T-helper 22 cell (primary cell): ENCODE results near the gene MUC15.
"Not testable (repeated sequence)": the region's sequence is repeated elsewhere in the genome, so short reads cannot be mapped to it uniquely, and the experiment has no call there.

ENCODE experiments used
- DNase-seq: peaks from one replicate; pipeline ENCODE4 v3.0.0-alpha.2; 2020; ENCODE audit warnings: low read depth

MUC15 gene

GRCh38 chr11:26571861-26572654, at the start of gene MUC15:
TSS of gene MUC15 (minus strand) at chr11:26572263. CDS start at chr11:26567094, 5,169 bp downstream.
- no peak for DNase-seq

GRCh38 chr11:26621132-26621531, 49.1 kb upstream of the MUC15 start:
- DNase-seq = no peak

- no peak for DNase-seq
These were observed 48.4 kb upstream of the MUC15 start for GRCh38 chr11:26620282-26621045.

DNA sequence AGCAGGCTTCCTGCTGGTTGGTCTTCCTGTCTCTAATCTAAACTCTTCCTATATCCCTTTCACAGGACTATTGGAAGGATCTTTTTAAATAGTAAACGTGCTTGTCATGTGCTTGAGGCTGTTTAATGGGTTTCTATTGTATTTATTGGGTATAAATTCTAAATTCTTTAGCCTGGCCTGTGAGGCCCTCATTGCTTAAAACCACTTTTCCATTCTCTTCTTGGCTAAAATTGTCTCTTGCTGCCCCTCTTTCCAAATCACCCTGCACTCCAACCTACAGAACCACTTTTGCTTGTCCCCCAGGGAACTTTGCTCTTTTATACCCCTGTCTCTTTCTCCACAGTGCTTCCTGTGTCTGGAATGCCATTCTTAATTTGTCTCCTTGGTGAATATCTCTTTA, 46.4 kb upstream of the MUC15 start:
- no peak for DNase-seq

DNA sequence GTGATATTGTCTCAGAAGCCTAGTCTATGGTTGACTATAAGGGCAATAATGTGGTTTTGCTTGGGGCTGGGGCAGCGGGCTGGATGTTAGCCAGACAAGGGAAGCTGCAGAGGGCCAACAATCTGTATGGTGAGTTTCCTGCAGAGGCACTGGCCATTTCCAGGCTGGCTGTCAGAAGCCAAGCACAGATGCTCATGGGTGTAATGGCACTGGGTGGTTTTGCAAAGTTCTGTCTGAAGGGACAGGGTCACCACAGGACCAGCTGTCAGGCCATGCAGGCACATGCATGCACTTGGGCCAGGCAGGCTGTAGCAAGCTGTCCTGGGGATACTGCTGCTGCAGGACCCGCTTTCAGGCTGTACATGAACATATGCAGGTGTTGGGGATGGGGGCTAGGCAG, 41.7 kb upstream of the MUC15 start:
- DNase-seq = no peak

DNA sequence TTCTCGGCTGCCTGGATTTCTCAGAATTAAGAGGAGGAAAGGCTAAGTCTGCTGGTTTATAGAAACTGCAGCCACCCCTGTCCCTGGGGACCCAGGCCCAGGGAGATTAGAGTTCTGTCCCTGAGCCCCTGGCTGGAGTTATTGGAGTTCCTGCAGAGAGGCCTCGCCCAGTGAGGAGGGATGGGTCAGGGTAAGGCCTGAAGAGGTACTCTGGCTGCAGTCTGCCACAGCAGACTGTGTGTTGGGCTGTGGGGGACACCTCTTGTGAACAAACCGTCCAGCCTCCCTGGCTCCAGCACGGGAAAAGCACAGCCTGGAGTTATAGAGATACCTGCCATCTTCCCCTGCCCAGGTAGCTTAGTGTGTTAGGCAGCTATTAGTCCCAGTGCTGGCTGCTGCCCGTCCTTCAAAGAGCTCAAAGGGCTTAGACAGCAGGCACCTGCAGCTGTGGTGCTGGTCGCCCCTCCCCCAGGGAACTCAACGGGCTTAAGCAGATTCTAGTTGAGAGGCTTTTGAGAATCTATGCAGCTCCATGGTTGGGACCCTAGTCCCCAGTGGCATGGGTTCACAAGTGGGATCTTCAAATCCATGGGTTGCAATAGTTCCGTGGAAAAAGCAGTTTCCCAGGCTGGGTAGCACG, 36.6 kb upstream of the MUC15 start:
- no peak for DNase-seq

- no peak for DNase-seq
These were observed 35.9 kb upstream of the MUC15 start for GRCh38 chr11:26607725-26608506.

DNA sequence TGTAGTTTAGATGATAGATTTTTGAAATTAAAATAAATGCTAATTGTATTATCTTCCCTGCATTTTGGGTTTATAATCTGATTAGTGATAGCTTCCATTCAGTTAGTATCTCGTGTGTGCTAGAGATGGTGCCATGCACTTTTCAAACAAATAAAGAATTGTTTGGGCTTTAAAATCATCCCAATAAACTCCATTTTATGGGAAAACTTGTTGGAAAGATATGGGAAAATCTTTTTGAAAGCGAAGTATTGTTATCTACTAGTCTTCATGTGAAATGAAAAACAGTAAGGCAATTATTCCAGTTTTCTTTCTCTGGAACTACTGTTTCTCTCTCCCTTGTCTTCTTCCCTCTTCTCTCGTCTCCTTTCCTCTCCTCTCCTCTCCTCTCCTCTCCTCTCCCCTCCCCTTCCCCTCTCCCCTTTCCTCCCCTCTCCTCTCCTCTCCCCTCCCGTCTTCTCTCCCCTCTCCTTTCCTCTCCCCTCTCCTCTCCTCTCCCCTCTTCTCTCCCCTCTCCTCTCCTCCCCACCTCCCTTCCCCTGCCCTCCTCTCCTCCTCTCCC, 27.9 kb upstream of the MUC15 start:
- no peak for DNase-seq

DNA sequence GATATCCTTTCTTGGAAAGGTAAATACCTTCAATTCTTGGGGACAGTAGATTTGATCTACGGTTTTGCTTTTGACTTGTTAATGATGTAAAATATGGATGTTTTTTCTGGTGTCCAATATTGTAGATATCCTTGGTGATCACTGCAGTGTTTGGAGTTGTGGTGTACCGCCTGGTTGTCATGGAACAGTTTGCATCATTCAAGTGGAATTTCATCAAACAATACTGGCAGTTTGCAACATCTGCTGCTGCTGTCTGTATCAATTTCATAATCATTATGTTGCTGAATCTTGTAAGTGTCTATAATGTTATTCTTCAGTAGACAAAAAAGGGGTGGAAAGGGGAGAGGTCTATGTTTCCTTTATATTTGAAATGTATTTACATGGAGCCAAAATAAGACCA, 27.4 kb upstream of the MUC15 start:
- DNase-seq = no peak

GRCh38 chr11:26597899-26598298, 25.8 kb upstream of the MUC15 start:
- DNase-seq = no peak

DNA sequence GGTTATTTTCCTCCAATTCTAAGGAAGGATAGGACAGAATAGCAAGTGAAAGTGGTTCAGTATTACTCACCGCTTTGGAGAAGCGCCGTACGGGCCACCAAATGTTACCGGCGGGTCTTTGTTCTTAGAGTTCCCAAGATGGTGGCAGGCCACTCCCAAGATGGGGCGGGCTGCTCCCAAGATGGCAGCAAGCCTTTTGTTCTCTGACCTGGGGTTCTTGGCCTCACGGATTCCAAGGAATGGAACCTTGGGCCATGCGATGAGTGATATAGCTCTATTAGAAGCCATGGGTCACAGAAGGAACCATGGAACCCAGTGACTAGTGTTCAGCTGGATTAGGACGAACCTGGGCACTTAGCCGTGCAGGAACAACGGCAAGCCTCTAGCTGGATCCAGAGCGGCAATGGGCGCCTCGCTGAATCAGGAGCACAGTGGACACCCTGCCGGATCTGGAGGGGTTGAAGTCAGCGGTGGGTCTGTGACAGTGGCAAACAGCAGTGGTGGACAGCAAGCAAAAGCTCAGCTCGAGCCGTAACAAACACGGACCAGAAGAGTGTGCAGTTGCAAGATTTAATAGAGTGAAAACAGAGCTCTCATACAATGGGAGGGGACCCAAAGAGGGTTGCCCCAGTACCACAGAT, 25.1 kb upstream of the MUC15 start:
- not testable (repeated sequence) for DNase-seq

GRCh38 chr11:26595207-26595865, 23.3 kb upstream of the MUC15 start:
- not testable (repeated sequence) for DNase-seq

DNA sequence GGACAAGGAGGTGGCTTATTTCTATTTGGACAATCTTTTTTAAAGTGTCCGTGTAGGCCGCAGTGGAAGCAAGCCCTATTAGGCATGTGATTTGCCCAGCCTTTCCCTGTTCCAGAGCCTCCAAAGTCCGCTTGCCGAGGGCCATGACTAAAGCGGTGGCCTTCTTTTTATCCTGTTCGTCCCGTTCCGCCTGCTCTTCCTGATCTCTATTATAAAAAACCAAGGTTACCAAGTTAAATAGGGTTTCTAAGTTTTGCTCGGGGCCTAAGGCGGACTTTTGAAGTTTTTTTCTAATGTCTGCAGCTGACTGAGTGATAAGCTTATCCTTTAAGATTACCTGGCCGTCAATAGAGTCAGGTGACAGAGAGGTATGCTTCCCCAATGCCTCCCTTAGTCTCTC, 21.6 kb upstream of the MUC15 start:
- no peak for DNase-seq

- no peak for DNase-seq
These were observed 15.0 kb upstream of the MUC15 start for GRCh38 chr11:26587073-26587472.

- no peak for DNase-seq
These were observed 12.8 kb upstream of the MUC15 start for GRCh38 chr11:26584818-26585217.

DNA sequence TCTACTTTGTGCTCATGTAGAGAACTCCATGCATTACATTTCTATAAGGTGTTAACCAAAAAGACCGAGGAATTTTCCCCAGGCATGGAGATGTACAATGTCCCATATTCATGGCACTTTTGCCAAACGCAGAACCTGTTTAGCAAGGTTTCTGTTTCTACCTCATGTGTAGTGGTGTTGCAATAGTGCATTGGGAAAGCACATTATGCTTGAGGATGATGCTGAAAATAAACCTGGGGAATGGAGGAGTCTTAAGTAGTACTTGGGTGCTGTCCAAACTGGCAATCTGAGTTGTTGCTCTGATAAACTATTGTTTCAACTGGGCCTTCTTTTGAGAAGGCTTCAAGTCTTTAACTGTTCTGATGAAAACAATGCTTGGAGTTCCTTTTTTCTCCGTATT, 11.5 kb upstream of the MUC15 start:
- no peak for DNase-seq

- DNase-seq = no peak
These were observed 8.9 kb upstream of the MUC15 start for GRCh38 chr11:26580929-26581328.

DNA sequence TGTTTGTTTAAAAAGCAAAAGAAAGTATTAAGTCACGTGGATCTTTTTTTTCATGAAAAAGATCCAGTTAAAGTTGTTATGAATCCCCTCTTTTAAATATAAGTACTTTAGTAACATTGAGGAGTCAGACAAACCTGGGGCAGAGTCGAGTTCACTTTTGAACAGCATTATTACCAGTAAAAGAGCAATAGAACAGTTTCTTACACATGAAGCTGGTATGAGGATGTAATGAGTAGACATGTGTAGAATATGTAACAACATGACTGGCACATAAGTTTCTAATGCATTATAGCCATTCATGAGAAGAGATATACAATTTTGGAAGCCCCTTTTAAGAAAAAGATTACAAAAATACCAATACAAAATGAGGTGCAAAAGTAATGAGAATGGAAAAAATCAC, 7.6 kb upstream of the MUC15 start:
- no peak for DNase-seq

GRCh38 chr11:26578998-26579661, 7.1 kb upstream of the MUC15 start:
- no peak for DNase-seq

DNA sequence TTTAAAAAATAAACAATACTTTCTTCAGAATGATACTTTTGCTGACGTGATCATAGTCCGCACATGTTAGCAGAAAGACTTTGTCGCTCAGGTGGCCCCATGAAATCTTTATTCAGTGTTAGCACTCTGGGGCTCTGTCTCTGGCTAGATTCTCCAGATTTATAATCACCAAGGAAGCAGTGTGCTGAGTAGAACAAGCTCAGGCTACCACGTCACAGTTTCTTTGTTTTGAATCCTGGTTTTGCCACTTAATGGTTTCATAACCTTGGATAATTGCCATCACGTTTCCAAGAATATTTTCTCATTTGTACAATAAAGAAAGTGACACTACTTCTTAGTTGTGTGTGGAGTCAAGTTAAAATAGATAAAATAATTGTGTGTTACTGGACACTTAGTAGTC, 3.9 kb upstream of the MUC15 start:
- no peak for DNase-seq
